ENCODE data around the gene ANKRD44.

ANKRD44 gene

GRCh38 chr2:197174539-197175094 is 136.0 kb downstream of the ANKRD44 start:
- no peak for DNase-seq (ENCODE audit: low spot score)

- no peak for DNase-seq (ENCODE audit: low spot score)
Measured at GRCh38 chr2:197171582-197171981, 139.0 kb downstream of the ANKRD44 start.

- no peak for DNase-seq (ENCODE audit: low spot score)
Measured at GRCh38 chr2:197170208-197170607, 140.4 kb downstream of the ANKRD44 start.

- DNase-seq (ENCODE audit: low spot score): peak; percentile 38
Measured at GRCh38 chr2:197168705-197169104, 141.9 kb downstream of the ANKRD44 start.

GRCh38 chr2:197167608-197168314 is 142.8 kb downstream of the ANKRD44 start:
- no peak for DNase-seq (ENCODE audit: low spot score)

GRCh38 chr2:197165020-197165419 is 145.6 kb downstream of the ANKRD44 start:
- DNase-seq (ENCODE audit: low spot score): no peak

GRCh38 chr2:197164141-197164754 is 146.3 kb downstream of the ANKRD44 start:
- no peak for DNase-seq (ENCODE audit: low spot score)

- no peak for DNase-seq (ENCODE audit: low spot score)
Measured at GRCh38 chr2:197163712-197164140, 146.9 kb downstream of the ANKRD44 start.

GRCh38 chr2:197161774-197162173 is 148.8 kb downstream of the ANKRD44 start:
- no peak for DNase-seq (ENCODE audit: low spot score)

GRCh38 chr2:197159661-197160211 is 150.8 kb downstream of the ANKRD44 start:
- peak; percentile 35 for DNase-seq (ENCODE audit: low spot score)

- DNase-seq (ENCODE audit: low spot score): no peak
Measured at GRCh38 chr2:197158591-197159550, 151.7 kb downstream of the ANKRD44 start.

- no peak for DNase-seq (ENCODE audit: low spot score)
Measured at GRCh38 chr2:197157879-197158537, 152.6 kb downstream of the ANKRD44 start.

- DNase-seq (ENCODE audit: low spot score): no peak
Measured at GRCh38 chr2:197156771-197157170, 153.8 kb downstream of the ANKRD44 start.

GRCh38 chr2:197152451-197153228 is 157.9 kb downstream of the ANKRD44 start:
- DNase-seq (ENCODE audit: low spot score): no peak

- no peak for DNase-seq (ENCODE audit: low spot score)
Measured at GRCh38 chr2:197149546-197149945, 161.0 kb downstream of the ANKRD44 start.

GRCh38 chr2:197148401-197148800 is 162.2 kb downstream of the ANKRD44 start:
- no peak for DNase-seq (ENCODE audit: low spot score)

- peak; percentile 5 for DNase-seq (ENCODE audit: low spot score)
Measured at GRCh38 chr2:197147942-197148341, 162.6 kb downstream of the ANKRD44 start.

- DNase-seq (ENCODE audit: low spot score): no peak
Measured at GRCh38 chr2:197146995-197147394, 163.6 kb downstream of the ANKRD44 start.

- no peak for DNase-seq (ENCODE audit: low spot score)
Measured at GRCh38 chr2:197145471-197146056, 165.0 kb downstream of the ANKRD44 start.

GRCh38 chr2:197144183-197144582 is 166.4 kb downstream of the ANKRD44 start:
- no peak for DNase-seq (ENCODE audit: low spot score)
